Activated CD4-positive, alpha-beta T cell treated with anti-CD3 and anti-CD28 coated beads, Interleukin-2, Interleukin-4, amounts not matched to agents 100 ng/mL and 50 ng/mL, durations not matched to agents 16 hours and 8 hours (primary cell): Measurements from ENCODE around the gene MAGEL2.

ENCODE experiments used
- DNase-seq: peaks from one replicate; pipeline ENCODE4 v3.0.0-alpha.2; 2020; ENCODE audit warnings: low spot score

The MAGEL2 gene

DNA sequence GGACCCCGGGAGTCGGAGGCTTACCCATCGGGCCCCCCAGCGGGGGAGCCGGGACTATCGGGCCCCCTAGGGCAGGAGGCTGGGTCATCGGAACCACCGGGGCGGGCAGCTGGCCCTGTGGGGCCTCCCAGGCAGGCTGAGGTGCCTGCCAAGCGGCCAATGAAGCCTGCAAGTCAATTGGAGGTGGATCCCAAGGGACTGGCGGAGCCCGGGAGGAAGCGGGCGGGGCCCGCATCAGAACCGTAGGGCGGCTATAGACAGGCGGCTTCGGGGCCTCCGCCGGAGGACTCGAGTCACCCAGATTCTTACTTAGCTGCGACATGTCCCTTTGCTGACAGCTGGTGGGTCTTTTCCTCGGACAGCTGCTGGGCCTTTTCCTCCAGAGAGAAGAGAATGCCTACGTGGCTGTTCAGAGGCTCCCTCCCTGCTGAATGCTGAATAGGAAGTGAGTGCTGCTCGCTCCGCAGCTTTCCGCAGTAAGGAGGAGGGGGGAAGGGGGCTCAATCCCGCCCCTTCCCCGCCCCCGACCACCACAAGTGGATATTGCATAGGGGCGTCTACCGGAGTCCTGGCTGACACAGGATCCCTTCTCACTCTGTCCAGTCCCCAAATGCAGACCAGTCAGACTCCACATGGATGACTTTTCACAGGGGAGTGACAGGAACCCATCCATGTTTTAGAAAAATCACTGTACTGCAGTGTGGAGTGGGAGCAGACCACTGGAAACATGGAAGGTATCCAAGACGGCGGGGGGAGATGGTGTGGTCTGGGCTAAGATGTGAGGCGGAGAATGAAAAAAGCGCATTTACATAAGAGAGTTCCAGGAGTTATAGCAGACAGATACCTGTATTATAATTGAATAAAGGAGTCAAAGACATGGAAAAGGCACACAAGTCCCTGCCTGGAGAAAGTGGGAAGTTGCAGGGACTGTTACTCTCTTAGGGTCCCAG is at the start of gene MAGEL2:
TSS of gene MAGEL2 (minus strand) at position 447 of the 950 bp plus-strand sequence. CDS start at position 322, 125 bp downstream.
- DNase-seq, result no peak

DNA sequence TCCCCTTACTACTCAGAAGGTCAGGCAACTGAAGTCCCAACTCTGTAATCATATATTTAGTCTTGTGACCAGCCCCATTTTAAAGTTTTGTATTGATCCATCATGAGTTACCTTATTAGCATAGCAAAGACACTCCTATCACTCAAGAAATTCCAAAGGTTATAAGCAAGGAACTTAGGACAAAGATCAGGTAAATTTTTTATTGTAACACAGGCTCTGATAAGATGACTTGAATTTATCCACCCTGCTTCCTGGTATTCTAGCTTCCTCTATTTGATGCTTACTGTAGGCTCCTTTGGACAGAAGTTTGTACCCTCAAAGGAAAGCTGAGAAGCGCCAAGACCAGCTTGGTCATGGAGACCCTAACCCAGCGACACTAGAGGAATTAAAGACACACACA is 47.6 kb upstream of the MAGEL2 start:
- DNase-seq, result no peak

GRCh38 chr15:23694592-23694991 is 46.9 kb upstream of the MAGEL2 start:
- no peak for DNase-seq

GRCh38 chr15:23690450-23690852 is 42.8 kb upstream of the MAGEL2 start:
- no peak for DNase-seq

- DNase-seq, result no peak
Measured at GRCh38 chr15:23690015-23690414, 42.3 kb upstream of the MAGEL2 start.

- DNase-seq, result peak; percentile 1
Measured at GRCh38 chr15:23687143-23687470, 39.4 kb upstream of the MAGEL2 start, which contains the start of gene NDN. TSS of gene NDN (minus strand) at chr15:23687305. CDS start at chr15:23687217, 88 bp downstream.

- DNase-seq, result no peak
Measured at GRCh38 chr15:23686466-23687142, 38.9 kb upstream of the MAGEL2 start.

DNA sequence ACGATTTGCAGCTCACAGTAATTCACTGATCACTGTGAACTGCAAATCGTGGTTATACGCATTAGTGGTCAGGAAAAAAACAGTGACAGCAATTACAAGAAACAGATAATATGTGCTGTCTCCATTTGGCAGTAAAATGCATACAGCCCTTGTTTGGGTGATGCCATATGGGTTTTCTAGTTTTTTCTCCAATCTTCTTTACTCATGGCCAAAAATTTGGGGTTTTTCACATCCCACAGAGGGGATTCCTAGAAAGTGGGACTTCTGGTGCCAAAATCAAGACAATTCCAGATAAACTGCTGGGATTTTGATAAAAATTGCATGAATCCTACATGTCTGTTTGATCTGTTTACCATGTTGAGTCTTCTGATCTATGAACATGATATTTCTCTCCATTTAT is 23.8 kb upstream of the MAGEL2 start:
- DNase-seq, result no peak

DNA sequence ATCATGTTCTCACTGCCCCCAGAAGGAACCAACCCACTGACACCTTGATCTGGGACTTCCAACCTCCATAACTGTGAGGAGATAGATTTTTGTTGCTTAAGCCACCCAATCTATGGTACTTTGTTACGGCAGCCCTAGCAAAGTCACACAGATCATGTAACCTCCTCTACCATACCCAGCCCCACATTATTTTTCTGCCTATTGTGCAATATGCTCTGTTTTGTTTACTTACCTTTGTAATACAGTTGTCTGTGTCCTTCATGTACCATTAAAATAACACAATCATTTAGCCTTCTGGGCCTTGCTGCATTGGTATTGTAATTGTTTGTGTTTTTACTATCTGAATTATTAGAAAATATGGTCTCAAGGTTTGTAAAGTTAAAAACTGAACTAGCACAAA is 23.3 kb upstream of the MAGEL2 start:
- no peak for DNase-seq

DNA sequence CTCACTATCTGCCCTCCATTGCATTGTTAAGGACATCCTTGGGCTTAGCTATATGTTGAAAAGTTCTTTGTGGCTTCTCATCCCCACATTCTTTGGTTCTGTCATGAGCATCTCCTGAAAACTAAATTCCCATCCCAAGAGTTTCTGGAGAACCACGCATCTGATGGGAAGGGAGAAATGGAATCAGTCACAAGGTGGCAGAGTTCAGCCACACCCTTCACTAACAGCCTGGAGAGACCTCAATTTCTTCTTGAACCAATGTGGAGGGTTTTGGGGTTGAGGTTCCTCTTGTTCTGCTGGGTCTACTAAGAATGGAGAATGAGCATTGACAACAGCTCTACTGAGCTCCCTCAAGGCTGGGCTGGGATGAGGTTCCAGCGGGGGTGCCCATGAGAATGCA is 15.6 kb upstream of the MAGEL2 start:
- DNase-seq, result no peak

DNA sequence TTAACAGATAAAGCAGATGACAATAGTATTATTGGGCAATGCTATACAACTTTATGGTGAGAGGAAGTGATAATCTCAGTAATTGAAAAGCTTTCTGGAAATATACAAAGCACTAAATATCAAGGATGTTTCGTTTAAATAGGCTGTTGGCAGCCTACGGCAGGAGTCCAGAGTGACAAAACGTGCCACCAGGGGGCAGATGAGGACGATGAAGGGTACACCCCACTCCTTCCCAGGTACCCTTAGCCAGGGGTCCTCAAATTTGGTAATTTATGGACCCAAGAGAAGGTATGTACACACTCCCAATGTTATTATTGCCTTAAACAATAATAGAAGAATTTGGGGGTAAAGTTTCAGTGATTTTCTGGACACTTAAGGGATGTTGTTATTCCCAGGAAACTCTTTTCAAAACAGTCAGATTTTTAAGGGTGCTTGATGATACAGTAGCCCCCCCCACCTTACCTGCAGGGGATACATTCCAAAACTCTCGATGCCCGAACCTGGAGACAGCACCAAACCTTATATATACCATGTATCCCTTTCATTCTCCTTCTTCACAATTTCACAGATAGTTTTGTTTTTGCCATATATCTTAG is 1.4 kb upstream of the MAGEL2 start:
- DNase-seq, result peak; percentile 24

DNA sequence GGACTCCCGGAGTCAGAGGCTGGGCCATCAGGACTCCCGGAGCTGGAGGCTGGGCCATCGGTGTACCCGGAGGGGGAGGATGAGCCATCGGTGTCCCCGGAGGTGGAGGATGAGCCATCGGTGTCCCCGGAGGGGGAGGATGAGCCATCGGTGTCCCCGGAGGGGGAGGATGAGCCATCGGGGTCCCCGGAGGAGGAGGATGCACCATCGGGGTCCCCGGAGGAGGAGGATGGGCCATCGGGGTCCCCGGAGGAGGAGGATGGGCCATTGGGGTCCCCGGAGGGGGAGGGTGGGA is 719 bp downstream of the MAGEL2 start:
- DNase-seq, result no peak

DNA sequence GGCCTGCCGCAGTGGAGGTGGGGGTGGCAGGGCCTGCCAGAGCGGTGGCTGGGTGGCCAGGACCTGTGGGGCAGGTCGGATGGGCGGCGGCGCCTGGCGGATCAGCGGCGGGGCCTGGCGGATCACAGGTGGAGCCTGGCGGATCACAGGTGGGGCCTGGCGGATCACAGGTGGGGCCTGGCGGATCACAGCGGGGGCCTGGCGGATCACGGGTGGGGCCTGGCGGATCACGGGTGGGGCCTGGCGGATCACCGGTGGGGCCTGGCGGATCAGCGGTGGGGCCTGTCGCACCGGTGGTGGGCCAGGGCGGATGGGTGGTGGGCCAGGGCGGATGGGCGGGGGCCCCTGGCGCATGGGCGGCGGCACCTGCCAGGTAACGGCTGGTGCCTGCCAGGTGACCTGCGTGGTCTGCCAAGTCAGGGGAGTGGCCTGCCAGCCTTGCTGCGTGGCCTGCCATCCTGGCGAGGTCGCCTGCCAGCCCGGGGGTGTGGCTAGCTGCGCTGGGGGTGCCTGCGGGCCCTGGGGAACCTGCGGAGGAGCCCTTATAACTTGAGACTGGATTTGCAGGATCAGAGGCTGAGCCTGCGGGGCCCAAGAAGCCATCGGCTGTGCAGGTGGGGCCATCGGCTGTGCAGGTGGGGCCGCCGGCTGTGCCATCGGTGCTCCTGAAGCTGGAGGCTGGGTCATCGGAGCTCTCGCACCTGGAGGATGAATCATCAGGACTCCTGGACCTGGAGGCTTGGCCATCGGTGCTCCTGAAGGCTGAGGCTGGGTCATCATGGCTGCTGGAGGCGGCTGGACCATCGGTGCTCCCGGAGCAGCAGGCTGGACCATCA is 1.3 kb downstream of the MAGEL2 start:
- DNase-seq, result no peak

GRCh38 chr15:23645371-23646164 is 2.1 kb downstream of the MAGEL2 start:
- no peak for DNase-seq

DNA sequence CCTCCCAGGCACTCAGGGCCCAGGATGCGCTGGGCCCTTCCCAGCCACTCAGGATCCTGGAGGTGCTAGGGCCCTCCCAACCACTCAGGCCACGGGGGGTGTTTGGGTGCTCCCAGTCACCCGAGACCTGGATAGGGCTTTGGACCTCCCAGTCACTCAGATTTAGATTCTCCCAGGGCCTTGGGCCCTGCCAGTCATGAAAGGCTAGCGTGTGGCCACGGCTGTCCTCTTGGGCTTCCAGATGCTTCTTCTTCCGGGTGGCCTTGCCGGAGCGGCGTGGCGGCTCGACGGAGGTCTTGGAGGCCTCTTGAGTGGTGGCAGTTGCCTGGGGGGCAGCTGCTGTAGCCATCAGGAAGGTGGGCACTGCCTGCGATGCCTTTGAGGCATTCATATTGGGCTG is 2.8 kb downstream of the MAGEL2 start:
- DNase-seq, result no peak

- peak; percentile 40 for DNase-seq
Measured at GRCh38 chr15:23642413-23643044, 5.1 kb downstream of the MAGEL2 start.

GRCh38 chr15:23634181-23634580 is 13.5 kb downstream of the MAGEL2 start:
- no peak for DNase-seq

- DNase-seq, result peak; percentile 4
Measured at GRCh38 chr15:23629234-23629805, 18.3 kb downstream of the MAGEL2 start.

DNA sequence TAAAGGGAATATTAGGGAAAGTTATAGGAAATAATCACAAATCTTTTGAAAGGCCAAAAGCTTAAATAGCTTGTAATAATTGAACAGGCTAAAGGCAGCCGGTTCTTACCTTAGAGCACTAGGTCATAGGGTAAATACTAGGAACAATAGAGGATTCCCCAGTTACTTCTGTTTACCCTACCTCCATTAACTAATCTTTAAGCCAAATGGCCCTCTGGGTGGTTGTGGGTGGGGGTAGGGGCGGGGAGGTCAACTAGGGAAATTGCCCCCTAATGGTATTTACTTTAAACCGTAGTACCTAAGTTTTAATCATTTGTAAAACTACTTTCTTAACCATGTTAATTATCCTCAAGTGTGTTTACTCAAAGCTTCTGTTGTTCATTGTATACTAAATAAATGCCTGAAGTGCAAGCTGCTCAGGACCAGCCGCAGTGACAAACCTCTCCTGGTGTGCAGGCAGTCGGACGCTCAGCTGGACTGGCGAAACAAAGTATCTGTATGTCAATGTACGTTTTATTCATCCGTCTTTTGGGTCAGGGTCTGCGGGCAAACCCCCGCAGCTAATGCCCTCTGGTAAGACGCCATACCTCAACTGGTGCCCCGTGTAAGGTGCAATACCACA is 18.9 kb downstream of the MAGEL2 start:
- DNase-seq, result no peak

- no peak for DNase-seq
Measured at GRCh38 chr15:23616536-23616935, 31.1 kb downstream of the MAGEL2 start.
